C4-2B (cell line): Measurements from ENCODE around the gene SLC25A12.

Experiments used
- ZFX ChIP-seq: fragments of 450-650 bp; IDR thresholded peaks from 2 replicates; pipeline ENCODE4 v1.6.1; 2017
- TF ChIP-seq, protein P1 (sequence below): fragments of 450-650 bp; conservative IDR thresholded peaks from 2 replicates; pipeline ENCODE4 v1.5.1; 2017; ENCODE audit warnings: mild to moderate bottlenecking

DNA sequence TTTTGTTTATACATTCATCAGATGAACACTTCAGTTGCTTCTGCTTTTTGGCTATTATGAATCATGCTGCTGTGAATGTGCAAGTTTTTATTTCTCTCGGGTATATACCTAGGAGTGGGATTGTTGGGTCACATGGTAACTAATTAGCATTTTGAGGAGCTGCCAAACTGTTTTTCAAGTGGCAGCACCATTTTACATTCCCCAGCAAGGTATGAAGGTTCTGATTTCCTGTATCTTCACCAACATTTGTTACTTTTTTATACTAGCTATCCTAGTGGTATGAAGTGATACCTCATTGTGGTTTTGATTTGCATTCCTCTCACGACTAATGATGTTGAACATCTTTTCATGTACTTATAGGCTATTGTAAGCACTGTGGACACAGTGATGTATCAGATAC is 152.9 kb downstream of the SLC25A12 start:
- TF ChIP-seq, protein P1, sequence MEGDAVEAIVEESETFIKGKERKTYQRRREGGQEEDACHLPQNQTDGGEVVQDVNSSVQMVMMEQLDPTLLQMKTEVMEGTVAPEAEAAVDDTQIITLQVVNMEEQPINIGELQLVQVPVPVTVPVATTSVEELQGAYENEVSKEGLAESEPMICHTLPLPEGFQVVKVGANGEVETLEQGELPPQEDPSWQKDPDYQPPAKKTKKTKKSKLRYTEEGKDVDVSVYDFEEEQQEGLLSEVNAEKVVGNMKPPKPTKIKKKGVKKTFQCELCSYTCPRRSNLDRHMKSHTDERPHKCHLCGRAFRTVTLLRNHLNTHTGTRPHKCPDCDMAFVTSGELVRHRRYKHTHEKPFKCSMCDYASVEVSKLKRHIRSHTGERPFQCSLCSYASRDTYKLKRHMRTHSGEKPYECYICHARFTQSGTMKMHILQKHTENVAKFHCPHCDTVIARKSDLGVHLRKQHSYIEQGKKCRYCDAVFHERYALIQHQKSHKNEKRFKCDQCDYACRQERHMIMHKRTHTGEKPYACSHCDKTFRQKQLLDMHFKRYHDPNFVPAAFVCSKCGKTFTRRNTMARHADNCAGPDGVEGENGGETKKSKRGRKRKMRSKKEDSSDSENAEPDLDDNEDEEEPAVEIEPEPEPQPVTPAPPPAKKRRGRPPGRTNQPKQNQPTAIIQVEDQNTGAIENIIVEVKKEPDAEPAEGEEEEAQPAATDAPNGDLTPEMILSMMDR: no peak
- no peak for TF ChIP-seq ZFX
